Effector CD4-positive, alpha-beta T cell (primary cell): Measurements from ENCODE around the gene CTRB1.
"Not testable (repeated sequence)": the region's sequence is repeated elsewhere in the genome, so short reads cannot be mapped to it uniquely, and the experiment has no call there.

Source experiments
- DNase-seq: peaks from one replicate; pipeline ENCODE4 v3.0.0-alpha.2; 2020

The CTRB1 gene

GRCh38 chr16:75242436-75243078 is 23.8 kb downstream of the CTRB1 start:
- DNase-seq = not testable (repeated sequence)

GRCh38 chr16:75243667-75244224 is 25.0 kb downstream of the CTRB1 start:
- DNase-seq = no peak

GRCh38 chr16:75244225-75244809 is 25.5 kb downstream of the CTRB1 start:
- DNase-seq = no peak

- no peak for DNase-seq
Observed at GRCh38 chr16:75244844-75245758, 26.3 kb downstream of the CTRB1 start.

GRCh38 chr16:75246504-75247205 is 27.9 kb downstream of the CTRB1 start:
- no peak for DNase-seq

GRCh38 chr16:75247249-75247648 is 28.5 kb downstream of the CTRB1 start:
- no peak for DNase-seq

GRCh38 chr16:75248142-75248535 is 29.4 kb downstream of the CTRB1 start:
- no peak for DNase-seq

- no peak for DNase-seq
Observed at GRCh38 chr16:75248536-75249380, 30.0 kb downstream of the CTRB1 start.

GRCh38 chr16:75249441-75249840 is 30.7 kb downstream of the CTRB1 start:
- DNase-seq = no peak

GRCh38 chr16:75250089-75250808 is 31.5 kb downstream of the CTRB1 start:
- DNase-seq = no peak

- no peak for DNase-seq
Observed at GRCh38 chr16:75250809-75251279, 32.1 kb downstream of the CTRB1 start.

- DNase-seq = no peak
Observed at GRCh38 chr16:75251280-75252048, 32.7 kb downstream of the CTRB1 start, which contains the start of gene BCAR1. Gene BCAR1 (minus strand): TSS chr16:75251624. CDS start chr16:75251482, 142 bp downstream.

- DNase-seq = no peak
Observed at GRCh38 chr16:75252049-75252864, 33.5 kb downstream of the CTRB1 start.

GRCh38 chr16:75252946-75253911 is 34.4 kb downstream of the CTRB1 start:
- DNase-seq = no peak

- no peak for DNase-seq
Observed at GRCh38 chr16:75254359-75254837, 35.6 kb downstream of the CTRB1 start.

- DNase-seq = no peak
Observed at GRCh38 chr16:75256059-75256571, 37.3 kb downstream of the CTRB1 start.

GRCh38 chr16:75256696-75257343 is 38.0 kb downstream of the CTRB1 start:
- no peak for DNase-seq
